GM23338 (cell line): ENCODE results near the gene CNPY4. TPM values are rescaled to one million over a fixed set of nuclear protein-coding genes. Genes with fewer than 3 reads are reported as not detected.
A peak's percentile ranks its signal among the peaks of the same experiment; 100 is the strongest.

ENCODE experiments used
- ATAC-seq: fragments of 200-7000 bp; cut with Tn5 transposase; 3 replicates; pipeline ENCODE4 v1.9.1; 2020
- DNase-seq: peaks from one replicate; pipeline ENCODE4 v3.0.0-alpha.2; 2015; ENCODE audit warnings: low spot score
- H2AFZ ChIP-seq: fragments of 200-600 bp; sonication (generic); 2 replicates; pipeline ENCODE4 v1.8.0; 2016; ENCODE audit warnings: antibody characterized with exemption, mild to moderate bottlenecking, moderate library complexity
- H3F3A ChIP-seq: fragments of 200-600 bp; sonication (generic); replicated peaks from 2 replicates; pipeline ENCODE4 v1.8.0; 2017; ENCODE audit warnings: antibody characterized with exemption, mixed run types, low read depth
- H3K27ac ChIP-seq: fragments of 200-600 bp; sonication (generic); 2 replicates; pipeline ENCODE4 v1.6.1; 2016; ENCODE audit warnings: low read depth
- H3K27me3 ChIP-seq: fragments of 200-600 bp; sonication (generic); 2 replicates; pipeline ENCODE4 v1.8.0; 2016; ENCODE audit warnings: mild to moderate bottlenecking, mixed run types, moderate library complexity; ENCODE audit not compliant: insufficient read depth
- H3K36me3 ChIP-seq: fragments of 200-600 bp; sonication (generic); 2 replicates; pipeline ENCODE4 v1.8.0; 2016; ENCODE audit warnings: mild to moderate bottlenecking; ENCODE audit not compliant: insufficient read depth
- H3K4me1 ChIP-seq: fragments of 200-600 bp; sonication (generic); 2 replicates; pipeline ENCODE4 v1.8.0; 2016; ENCODE audit warnings: mild to moderate bottlenecking, moderate library complexity; ENCODE audit not compliant: insufficient read depth
- H3K4me2 ChIP-seq: fragments of 200-600 bp; sonication (generic); 2 replicates; pipeline ENCODE4 v1.7.1; 2017; ENCODE audit warnings: mixed run types
- H3K4me3 ChIP-seq: fragments of 200-600 bp; sonication (generic); 2 replicates; pipeline ENCODE4 v1.6.1; 2016; ENCODE audit warnings: mixed run types
- H3K79me2 ChIP-seq: fragments of 200-600 bp; sonication (generic); replicated peaks from 2 replicates; pipeline ENCODE4 v1.8.0; 2017; ENCODE audit warnings: mild to moderate bottlenecking; ENCODE audit not compliant: insufficient read depth
- H3K9me2 ChIP-seq: fragments of 200-600 bp; sonication (generic); 2 replicates; pipeline ENCODE4 v1.8.0; 2017; ENCODE audit not compliant: insufficient read depth
- H4K20me1 ChIP-seq: fragments of 200-600 bp; sonication (generic); replicated peaks from 2 replicates; pipeline ENCODE4 v1.8.0; 2017; ENCODE audit warnings: mild to moderate bottlenecking; ENCODE audit not compliant: insufficient read depth
- H3K27ac Mint-ChIP-seq: 2 replicates; pipeline ENCODE4 v1.8.0; 2020; ENCODE audit warnings: inconsistent platforms, mild to moderate bottlenecking, moderate library complexity, mixed read lengths
- H3K27me3 Mint-ChIP-seq: 3 replicates; pipeline ENCODE4 v1.8.0; 2022; ENCODE audit warnings: low read depth, mild to moderate bottlenecking, moderate library complexity, mixed read lengths, inconsistent platforms; ENCODE audit not compliant: insufficient read depth, poor library complexity
- H3K36me3 Mint-ChIP-seq: 3 replicates; pipeline ENCODE4 v1.8.0; 2021; ENCODE audit warnings: low read depth, mild to moderate bottlenecking, inconsistent platforms, moderate library complexity, mixed read lengths
- H3K4me1 Mint-ChIP-seq: 3 replicates; pipeline ENCODE4 v1.8.0; 2020; ENCODE audit warnings: mild to moderate bottlenecking, inconsistent platforms, mixed read lengths
- H3K4me3 Mint-ChIP-seq: 3 replicates; pipeline ENCODE4 v1.8.0; 2021; ENCODE audit warnings: moderate library complexity, mild to moderate bottlenecking, inconsistent platforms, mixed read lengths
- H3K9me3 Mint-ChIP-seq: 3 replicates; pipeline ENCODE4 v1.8.0; 2020; ENCODE audit warnings: moderate library complexity, mild to moderate bottlenecking, inconsistent platforms, mixed read lengths
- CREB1 ChIP-seq: fragments of 250-450 bp; sonication (Bioruptor Pico); IDR thresholded peaks from 2 replicates; pipeline ENCODE4 v1.5.0; 2020; ENCODE audit warnings: low read depth, mild to moderate bottlenecking, moderate library complexity
- EZH2 ChIP-seq: fragments of 200-600 bp; sonication (generic); IDR thresholded peaks from one replicate; pipeline ENCODE4 v1.8.0; 2017; ENCODE audit warnings: antibody characterized with exemption, mild to moderate bottlenecking, low read depth; ENCODE audit not compliant: unreplicated experiment
- EZH2phosphoT487 ChIP-seq: fragments of 200-600 bp; sonication (generic); IDR thresholded peaks from one replicate; pipeline ENCODE4 v1.8.1; 2018; ENCODE audit warnings: antibody characterized with exemption; ENCODE audit not compliant: unreplicated experiment
- JUNB ChIP-seq: IDR thresholded peaks from one replicate; pipeline ENCODE4 v1.6.1; 2016; ENCODE audit warnings: antibody characterized with exemption; ENCODE audit not compliant: unreplicated experiment
- NANOG ChIP-seq: IDR thresholded peaks from 2 replicates; pipeline ENCODE4 v1.6.1; 2016; ENCODE audit warnings: antibody characterized with exemption, borderline replicate concordance
- POLR2AphosphoS5 ChIP-seq: IDR thresholded peaks from 2 replicates; pipeline ENCODE4 v1.6.1; 2016; ENCODE audit warnings: antibody characterized with exemption, low read depth
- STAT1 ChIP-seq: IDR thresholded peaks from one replicate; pipeline ENCODE4 v1.6.1; 2016; ENCODE audit warnings: antibody characterized with exemption; ENCODE audit not compliant: unreplicated experiment
- ZNF114 ChIP-seq: fragments of 250-450 bp; sonication (Bioruptor Pico); IDR thresholded peaks from 2 replicates; pipeline ENCODE4 v1.5.0; 2020; ENCODE audit warnings: mild to moderate bottlenecking, moderate library complexity
- ZNF331 ChIP-seq: fragments of 250-450 bp; sonication (Bioruptor Pico); IDR thresholded peaks from 2 replicates; pipeline ENCODE4 v1.5.0; 2020; ENCODE audit warnings: low read depth, mild to moderate bottlenecking, moderate library complexity
- polyA plus RNA-seq: library from polyadenylated mRNA; unstranded; fragments of >200 nt; fragmentation: Nextera tagmentation; extraction: Ambion mirVana; gene quantifications from 2 replicates; pipeline ENCODE4 v1.2.1, GENCODE V29; 2016
- total RNA-seq: library from RNA; depleted of rRNA; stranded (reverse); fragments of >200 nt; shearing (Covaris generic); gene quantifications from 2 replicates; pipeline ENCODE4 v1.2.3, GENCODE V29; 2014
- TF ChIP-seq, protein P1 (sequence below), 2 experiments: fragments of 200-600 bp in 1 of 2; sonication (generic) in 1 of 2; conservative IDR thresholded peaks; 2 replicates each; pipeline versions ENCODE4 v1.5.1 to v1.6.1; 2016 to 2017; ENCODE audit warnings: antibody characterized with exemption in 2 of 2, low read depth in 2 of 2, mild to moderate bottlenecking in 2 of 2, moderate library complexity in 1 of 2
- TF ChIP-seq, protein P2 (sequence below): IDR thresholded peaks from 2 replicates; pipeline ENCODE4 v1.6.1; 2016; ENCODE audit warnings: antibody characterized with exemption

The CNPY4 gene
- total and polyA plus RNA-seq, 2 experiments from 2014 or later = 10.7 to 12.0 TPM

DNA sequence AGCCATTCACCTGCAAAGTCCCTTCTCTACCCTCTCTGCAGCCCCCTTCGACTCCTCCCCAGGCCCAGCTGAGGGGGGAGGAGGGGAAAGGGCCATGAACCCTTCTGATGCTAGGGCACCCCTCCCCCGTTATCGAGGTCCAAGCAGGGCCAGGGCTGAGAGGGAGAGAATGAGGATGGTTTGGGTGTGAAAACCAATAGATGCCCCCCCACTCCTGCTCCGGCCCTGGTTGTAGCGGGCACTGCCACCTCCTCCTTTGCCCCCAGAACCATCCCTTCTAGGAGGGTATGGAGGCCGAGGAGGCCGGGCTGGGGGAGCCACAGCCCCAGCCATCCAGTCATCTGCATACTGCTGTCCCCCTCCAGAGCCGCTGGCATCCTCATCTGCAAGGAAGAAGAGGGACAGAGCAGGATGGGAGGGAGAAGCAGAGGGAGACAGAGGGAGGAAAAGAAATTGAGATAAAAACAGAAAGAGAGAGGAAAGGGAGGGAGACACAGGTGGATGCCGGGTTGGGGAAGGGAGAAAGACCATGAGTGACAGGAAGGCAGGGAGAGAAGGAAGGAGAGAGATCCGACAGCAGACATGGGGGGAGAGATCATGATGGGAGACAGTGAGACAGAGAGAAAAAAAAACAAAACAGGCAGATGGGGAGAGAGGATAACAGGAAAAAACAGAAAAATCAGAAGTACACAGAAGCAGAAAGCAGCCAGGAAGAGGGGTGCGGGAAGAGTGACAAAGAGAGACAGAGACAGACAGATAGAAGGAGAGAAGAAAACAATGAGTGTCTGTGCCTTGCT is 50.9 kb downstream of the CNPY4 start:
- DNase-seq (no peak), ATAC-seq (no peak)
- peak overlapping the region; percentile 62 for H3K4me3 Mint-ChIP-seq
- H3K36me3 ChIP-seq = peaks cover 4% of the 10 kb centered on the region; the same call in 1 of the 2 replicates
- H3K4me3 ChIP-seq = peak overlapping the region; percentile 73
- H3F3A ChIP-seq = peaks cover 28% of the 10 kb centered on the region
- H3K9me3 Mint-ChIP-seq = no peaks in the 10 kb centered on the region; the same call in 2 of the 3 replicates
- peaks cover 55% of the 10 kb centered on the region for H3K4me1 Mint-ChIP-seq
- TF ChIP-seq CREB1 (CRISPR knock-in tag) (no peak), EZH2 (no peak), STAT1 (no peak), POLR2AphosphoS5 (no peak), JUNB (no peak), ZNF331 (no peak), ZNF114 (CRISPR knock-in tag) (no peak)
- TF ChIP-seq, protein P1, sequence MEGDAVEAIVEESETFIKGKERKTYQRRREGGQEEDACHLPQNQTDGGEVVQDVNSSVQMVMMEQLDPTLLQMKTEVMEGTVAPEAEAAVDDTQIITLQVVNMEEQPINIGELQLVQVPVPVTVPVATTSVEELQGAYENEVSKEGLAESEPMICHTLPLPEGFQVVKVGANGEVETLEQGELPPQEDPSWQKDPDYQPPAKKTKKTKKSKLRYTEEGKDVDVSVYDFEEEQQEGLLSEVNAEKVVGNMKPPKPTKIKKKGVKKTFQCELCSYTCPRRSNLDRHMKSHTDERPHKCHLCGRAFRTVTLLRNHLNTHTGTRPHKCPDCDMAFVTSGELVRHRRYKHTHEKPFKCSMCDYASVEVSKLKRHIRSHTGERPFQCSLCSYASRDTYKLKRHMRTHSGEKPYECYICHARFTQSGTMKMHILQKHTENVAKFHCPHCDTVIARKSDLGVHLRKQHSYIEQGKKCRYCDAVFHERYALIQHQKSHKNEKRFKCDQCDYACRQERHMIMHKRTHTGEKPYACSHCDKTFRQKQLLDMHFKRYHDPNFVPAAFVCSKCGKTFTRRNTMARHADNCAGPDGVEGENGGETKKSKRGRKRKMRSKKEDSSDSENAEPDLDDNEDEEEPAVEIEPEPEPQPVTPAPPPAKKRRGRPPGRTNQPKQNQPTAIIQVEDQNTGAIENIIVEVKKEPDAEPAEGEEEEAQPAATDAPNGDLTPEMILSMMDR (conservative IDR thresholded peaks at IDR 0.05; ENCODE audit: low read depth in 2 of 2) = no peak
- TF ChIP-seq, protein P2, sequence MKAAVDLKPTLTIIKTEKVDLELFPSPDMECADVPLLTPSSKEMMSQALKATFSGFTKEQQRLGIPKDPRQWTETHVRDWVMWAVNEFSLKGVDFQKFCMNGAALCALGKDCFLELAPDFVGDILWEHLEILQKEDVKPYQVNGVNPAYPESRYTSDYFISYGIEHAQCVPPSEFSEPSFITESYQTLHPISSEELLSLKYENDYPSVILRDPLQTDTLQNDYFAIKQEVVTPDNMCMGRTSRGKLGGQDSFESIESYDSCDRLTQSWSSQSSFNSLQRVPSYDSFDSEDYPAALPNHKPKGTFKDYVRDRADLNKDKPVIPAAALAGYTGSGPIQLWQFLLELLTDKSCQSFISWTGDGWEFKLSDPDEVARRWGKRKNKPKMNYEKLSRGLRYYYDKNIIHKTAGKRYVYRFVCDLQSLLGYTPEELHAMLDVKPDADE = no peak
- H3K9me2 ChIP-seq = no peaks in the 10 kb centered on the region
- H4K20me1 ChIP-seq = peaks cover 7% of the 10 kb centered on the region; the same call in 1 of the 2 replicates
- no peak overlapping the region for H2AFZ ChIP-seq
- H3K27me3 ChIP-seq = peaks cover 16% of the 10 kb centered on the region
- peak overlapping the region; percentile 90 for H3K4me2 ChIP-seq
- H3K27me3 Mint-ChIP-seq = peaks cover 42% of the 10 kb centered on the region
- no peaks in the 10 kb centered on the region; the same call in 1 of the 2 replicates for H3K79me2 ChIP-seq
- no peak overlapping the region for H3K27ac Mint-ChIP-seq
- peaks cover 19% of the 10 kb centered on the region for H3K36me3 Mint-ChIP-seq
- H3K27ac ChIP-seq = no peak overlapping the region
- peaks cover 35% of the 10 kb centered on the region for H3K4me1 ChIP-seq

DNA sequence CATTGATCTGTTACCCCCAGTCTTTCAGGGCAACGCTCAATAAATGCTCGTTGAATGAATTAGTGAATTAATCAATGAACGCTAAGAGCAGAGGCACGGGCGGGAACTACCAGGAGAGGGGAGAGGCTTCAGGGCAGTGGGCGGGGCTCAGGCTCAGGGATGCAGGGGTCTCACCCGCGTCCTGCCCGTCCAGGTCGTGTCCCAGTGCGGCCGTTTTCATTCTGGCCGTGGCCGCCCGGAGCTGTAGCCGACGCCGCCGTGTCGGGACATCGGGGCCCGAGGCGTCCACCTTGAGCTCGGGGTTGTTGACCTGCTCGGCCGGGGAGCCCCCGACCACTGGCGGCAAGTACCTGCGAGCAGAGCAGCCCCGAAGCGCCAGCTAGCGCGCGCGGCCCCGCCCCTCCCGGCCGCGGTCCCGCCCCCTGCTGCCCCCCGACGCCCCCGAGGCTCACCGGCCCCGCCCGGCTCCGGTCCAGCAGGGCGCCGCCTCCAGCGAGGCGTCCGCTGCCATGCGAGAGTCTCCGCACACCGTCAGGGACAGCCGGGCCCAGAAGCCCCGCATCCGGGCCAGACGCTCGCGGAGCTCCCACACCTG is 51.8 kb downstream of the CNPY4 start:
- peaks cover 28% of the 10 kb centered on the region for H3F3A ChIP-seq
- peaks cover 16% of the 10 kb centered on the region for H3K27me3 ChIP-seq
- peaks cover 7% of the 10 kb centered on the region for H3K79me2 ChIP-seq
- H2AFZ ChIP-seq = 0 out of 2 replicates have a peak overlapping the region, but pooled peaks have one; percentile 28
- H3K36me3 ChIP-seq = peaks cover 4% of the 10 kb centered on the region; the same call in 1 of the 2 replicates
- Mint-ChIP-seq H3K27ac (no peak overlapping the region), H3K36me3 (peaks cover 24% of the 10 kb centered on the region), H3K27me3 (peaks cover 39% of the 10 kb centered on the region), H3K4me3 (peak overlapping the region; percentile 75), H3K9me3 (no peaks in the 10 kb centered on the region; the same call in 2 of the 3 replicates), H3K4me1 (peaks cover 58% of the 10 kb centered on the region)
- H3K4me2 ChIP-seq = peak overlapping the region; percentile 90
- H3K9me2 ChIP-seq = no peaks in the 10 kb centered on the region
- peak; percentile 86 for DNase-seq
- H3K4me3 ChIP-seq = peak overlapping the region; percentile 73
- ATAC-seq = peak; percentile 61
- H4K20me1 ChIP-seq = peaks cover 7% of the 10 kb centered on the region; the same call in 1 of the 2 replicates
- H3K27ac ChIP-seq = no peak overlapping the region
- peaks cover 37% of the 10 kb centered on the region for H3K4me1 ChIP-seq
- TF ChIP-seq STAT1 (no peak), NANOG (no peak), JUNB (no peak), ZNF331 (no peak), EZH2phosphoT487 (no peak)
- TF ChIP-seq, protein P1 (conservative IDR thresholded peaks at IDR 0.05; ENCODE audit: low read depth in 2 of 2) = no peak
